K562 (cell line): ENCODE data around the gene CDCA4. TPM values are rescaled to one million over a fixed set of nuclear protein-coding genes. Genes with fewer than 3 reads are reported as not detected.

Source experiments
- ARID1B ChIP-seq: fragments of 450-650 bp; IDR thresholded peaks from 2 replicates; pipeline ENCODE4 v1.6.1; 2016; ENCODE audit warnings: antibody characterized with exemption, mild to moderate bottlenecking, inconsistent platforms
- CBX1 ChIP-seq: sonication (generic); IDR thresholded peaks from 2 replicates; pipeline ENCODE4 v1.6.1; 2016; ENCODE audit warnings: antibody characterized with exemption, low read depth, mild to moderate bottlenecking
- E2F1 ChIP-seq: sonication (generic); formaldehyde crosslinking; IDR thresholded peaks from 2 replicates; pipeline ENCODE4 v1.8.1; 2023; ENCODE audit warnings: mild to moderate bottlenecking, missing genetic modification reagents, moderate library complexity
- E2F3 ChIP-seq: fragments of 250-450 bp; sonication (Bioruptor Pico); IDR thresholded peaks from 2 replicates; pipeline ENCODE4 v1.4.0; 2020; ENCODE audit warnings: mild to moderate bottlenecking
- ETS2 ChIP-seq: IDR thresholded peaks from 2 replicates; pipeline ENCODE4 v1.6.1; 2016; ENCODE audit warnings: borderline replicate concordance, missing genetic modification characterization, mild to moderate bottlenecking, moderate library complexity, missing compliant biosample characterization; ENCODE audit not compliant: poor library complexity, severe bottlenecking
- ETV1 ChIP-seq: fragments of 450-650 bp; conservative IDR thresholded peaks from 2 replicates; pipeline ENCODE4 v1.6.1; 2016; ENCODE audit warnings: missing genetic modification characterization, control low read depth, low read depth, missing compliant biosample characterization
- FIP1L1 ChIP-seq: fragments of 200-400 bp; formaldehyde crosslinking; IDR thresholded peaks from 2 replicates; pipeline ENCODE4 v1.6.1; 2018; ENCODE audit warnings: mild to moderate bottlenecking, low read depth, low read length; ENCODE audit not compliant: poor library complexity, severe bottlenecking
- HEY1 ChIP-seq: fragments of 250-450 bp; sonication (Bioruptor Pico); IDR thresholded peaks from 2 replicates; pipeline ENCODE4 v1.5.0; 2020; ENCODE audit warnings: mild to moderate bottlenecking, moderate library complexity, borderline replicate concordance
- KDM4B ChIP-seq, 2 experiments: fragments of 450-650 bp in 1 of 2; sonication (generic) in 1 of 2; IDR thresholded peaks; 2 replicates each; pipeline ENCODE4 v1.6.1; 2016 to 2017; ENCODE audit warnings: borderline replicate concordance in 2 of 2, antibody characterized with exemption in 1 of 2, low read depth in 1 of 2, mild to moderate bottlenecking in 1 of 2
- KDM5B ChIP-seq: fragments of 200-600 bp; sonication (generic); IDR thresholded peaks from 2 replicates; pipeline ENCODE4 v1.6.1; 2012; ENCODE audit warnings: low read depth, mild to moderate bottlenecking, moderate library complexity, low read length, control low read depth, inconsistent platforms; ENCODE audit not compliant: insufficient replicate concordance
- L3MBTL2 ChIP-seq: fragments of 450-650 bp; IDR thresholded peaks from 2 replicates; pipeline ENCODE4 v1.6.1; 2016; ENCODE audit warnings: mild to moderate bottlenecking, moderate library complexity
- MAZ ChIP-seq, 2 experiments: fragments of 450-650 bp in 1 of 2; sonication (generic) in 1 of 2; formaldehyde crosslinking; IDR thresholded peaks in 1 of 2; conservative IDR thresholded peaks in 1 of 2; 2 replicates each; pipeline versions ENCODE4 v1.4.0 to v1.5.0; 2020; ENCODE audit warnings: mild to moderate bottlenecking in 1 of 2, missing genetic modification reagents in 1 of 2
- MNT ChIP-seq, 2 experiments: fragments of 450-650 bp; conservative IDR thresholded peaks; 2 replicates each; pipeline ENCODE4 v1.6.1; 2017; ENCODE audit warnings: mild to moderate bottlenecking in 2 of 2, moderate library complexity in 2 of 2
- NR1H2 ChIP-seq: sonication (generic); formaldehyde crosslinking; IDR thresholded peaks from 2 replicates; pipeline ENCODE4 v1.4.0; 2020; ENCODE audit warnings: mild to moderate bottlenecking, missing genetic modification reagents
- PHB2 ChIP-seq: fragments of 450-650 bp; IDR thresholded peaks from 2 replicates; pipeline ENCODE4 v1.6.1; 2017; ENCODE audit warnings: low read depth
- POU5F1 ChIP-seq: fragments of 150-350 bp; IDR thresholded peaks from 2 replicates; pipeline ENCODE4 v1.6.1; 2014; ENCODE audit warnings: borderline replicate concordance, low read length, low read depth, mild to moderate bottlenecking; ENCODE audit not compliant: partially characterized antibody
- SNIP1 ChIP-seq: fragments of 450-650 bp; IDR thresholded peaks from 2 replicates; pipeline ENCODE4 v1.7.1; 2017; ENCODE audit warnings: low read depth, mild to moderate bottlenecking
- SP1 ChIP-seq: sonication (generic); formaldehyde crosslinking; IDR thresholded peaks from 2 replicates; pipeline ENCODE4 v1.8.1; 2022; ENCODE audit warnings: mild to moderate bottlenecking, missing genetic modification reagents
- TRIM24 ChIP-seq, 2 experiments: fragments of 450-650 bp; IDR thresholded peaks; 2 replicates each; pipeline ENCODE4 v1.6.1; 2016
- ZNF140 ChIP-seq: fragments of 250-450 bp; sonication (Bioruptor Pico); IDR thresholded peaks from 2 replicates; pipeline ENCODE4 v1.8.0; 2021; ENCODE audit warnings: moderate library complexity, mild to moderate bottlenecking, inconsistent platforms
- ZNF324 ChIP-seq: fragments of 250-450 bp; sonication (Bioruptor Pico); IDR thresholded peaks from 2 replicates; pipeline ENCODE4 v1.4.0; 2020; ENCODE audit warnings: mild to moderate bottlenecking
- polyA plus RNA-seq, 8 experiments: library from polyadenylated mRNA; depleted of rRNA in 4 of 8; stranded (reverse) in 5 of 8; unstranded in 3 of 8; fragments of >200 nt; fragmentation: Nextera tagmentation in 2 of 8; fragmentation: Illumina TruSeq in 1 of 8; extraction: Ambion mirVana in 2 of 8; extraction: Trizol in 1 of 8; gene quantifications; 2 replicates each; pipeline versions ENCODE4 v1.2.1 to v1.2.3, GENCODE V29; 2011 to 2014; ENCODE audit warnings: inconsistent platforms in 1 of 8, missing spikeins in 1 of 8
- total RNA-seq, 7 experiments: library from RNA; depleted of rRNA in 6 of 7; stranded (reverse); fragments of >200 nt in 6 of 7; fragmentation: Illumina TruSeq in 2 of 7; extraction: Trizol in 2 of 7; gene quantifications; 2 replicates each; pipeline versions ENCODE4 v1.2.1 to v1.2.3, GENCODE V29; 2011 to 2021; ENCODE audit warnings: low replicate concordance in 1 of 7
- TF ChIP-seq, protein P1 (sequence below): fragments of 250-450 bp; sonication (Bioruptor Pico); IDR thresholded peaks from 2 replicates; pipeline ENCODE4 v1.8.0; 2021; ENCODE audit warnings: mild to moderate bottlenecking, moderate library complexity

The CDCA4 gene
- total and polyA plus RNA-seq, 9 of the 15 experiments (the other 6 are each of a cell fraction or from before 2014, with no cell fraction given): 6.6 to 44.2 (median 23.0) TPM

GRCh38 chr14:104970231-104971068 lies 50.4 kb downstream of the CDCA4 start (continued):
- TF ChIP-seq, protein P1, sequence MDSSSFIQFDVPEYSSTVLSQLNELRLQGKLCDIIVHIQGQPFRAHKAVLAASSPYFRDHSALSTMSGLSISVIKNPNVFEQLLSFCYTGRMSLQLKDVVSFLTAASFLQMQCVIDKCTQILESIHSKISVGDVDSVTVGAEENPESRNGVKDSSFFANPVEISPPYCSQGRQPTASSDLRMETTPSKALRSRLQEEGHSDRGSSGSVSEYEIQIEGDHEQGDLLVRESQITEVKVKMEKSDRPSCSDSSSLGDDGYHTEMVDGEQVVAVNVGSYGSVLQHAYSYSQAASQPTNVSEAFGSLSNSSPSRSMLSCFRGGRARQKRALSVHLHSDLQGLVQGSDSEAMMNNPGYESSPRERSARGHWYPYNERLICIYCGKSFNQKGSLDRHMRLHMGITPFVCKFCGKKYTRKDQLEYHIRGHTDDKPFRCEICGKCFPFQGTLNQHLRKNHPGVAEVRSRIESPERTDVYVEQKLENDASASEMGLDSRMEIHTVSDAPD (CRISPR knock-in tag): no peak
- TF ChIP-seq ETS2: no peak
- no peak for TF ChIP-seq SNIP1
- TF ChIP-seq SP1 (CRISPR knock-in tag): no peak
- TF ChIP-seq HEY1 (CRISPR knock-in tag): no peak
- peak; percentile 57 for TF ChIP-seq KDM5B
- TF ChIP-seq MNT (conservative IDR thresholded peaks at IDR 0.05): no peak
- no peak for TF ChIP-seq ZNF324 (CRISPR knock-in tag)
- no peak for TF ChIP-seq TRIM24 (IDR thresholded peaks at IDR 0.05)
- no peak for TF ChIP-seq ETV1
- TF ChIP-seq ZNF140 (CRISPR knock-in tag): no peak
- TF ChIP-seq E2F3 (CRISPR knock-in tag): no peak
- TF ChIP-seq PHB2: no peak
- TF ChIP-seq E2F1: no peak
- peak; percentile 17 to 65; a peak in 2 of 4 replicates for TF ChIP-seq MAZ (CRISPR knock-in tag; conservative IDR thresholded peaks at IDR 0.05 in 1 of 2, IDR thresholded peaks at IDR 0.05 in 1 of 2)
- TF ChIP-seq CBX1: no peak
- no peak for TF ChIP-seq FIP1L1
- TF ChIP-seq ARID1B: no peak
- no peak for TF ChIP-seq KDM4B (IDR thresholded peaks at IDR 0.05; ENCODE audit: borderline replicate concordance in 2 of 2, low read depth in 1 of 2)
- TF ChIP-seq POU5F1: no peak
- TF ChIP-seq NR1H2 (CRISPR knock-in tag): no peak
- TF ChIP-seq L3MBTL2: no peak
